GM13976 (cell line): ENCODE results near the gene BCL11B.

ENCODE experiments used
- DNase-seq: peaks from one replicate; pipeline ENCODE4 v3.0.0; 2012; ENCODE audit warnings: low spot score
- in situ Hi-C: fragments of 300-500 bp; cut with MboI; formaldehyde crosslinking; loops from one replicate; pipeline ENCODE4 v1.12.0; 2022; ENCODE audit warnings: low sequenced_read_pairs, mixed read lengths, inconsistent platforms; ENCODE audit not compliant: unreplicated experiment
- TF ChIP-seq, protein P1 (sequence below): IDR thresholded peaks from 2 replicates; pipeline ENCODE4 v1.5.1; 2012; ENCODE audit warnings: borderline replicate concordance, mild to moderate bottlenecking; ENCODE audit not compliant: insufficient read depth; ENCODE audit errors: extremely low read depth, missing control alignments, control extremely low read depth

The BCL11B gene

DNA sequence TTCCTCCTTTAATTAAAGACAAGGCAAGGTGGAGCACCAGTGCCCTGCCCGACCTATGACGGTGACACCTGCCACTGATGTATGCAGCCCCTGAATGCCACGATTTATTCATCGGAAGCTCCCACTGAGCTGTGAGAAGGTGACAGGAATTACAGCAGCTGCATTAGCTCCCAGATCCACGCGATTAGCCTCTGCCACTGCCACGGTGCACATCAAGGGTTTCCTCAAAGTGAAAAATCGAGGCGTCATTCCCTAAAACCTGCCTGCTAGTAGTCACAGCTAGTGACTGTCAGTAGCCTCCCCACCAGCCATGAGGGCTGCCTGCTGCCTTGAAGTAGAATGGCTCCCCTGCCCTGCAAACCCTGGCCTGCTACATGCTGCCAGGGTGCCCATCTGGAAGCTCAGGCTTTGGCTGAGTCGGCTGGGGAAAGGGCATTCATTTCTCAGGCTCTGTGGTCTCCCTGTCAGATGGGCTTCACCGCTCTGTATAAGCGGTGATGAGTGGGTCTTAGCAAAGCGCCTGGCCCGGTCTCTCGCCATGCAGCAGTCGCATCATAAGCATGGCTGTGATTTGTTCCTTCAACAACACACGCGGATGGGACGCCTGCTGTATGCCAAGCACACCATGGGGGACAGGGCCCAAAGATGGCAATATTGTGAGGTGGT is 8.2 kb upstream of the BCL11B start:
- TF ChIP-seq, protein P1, sequence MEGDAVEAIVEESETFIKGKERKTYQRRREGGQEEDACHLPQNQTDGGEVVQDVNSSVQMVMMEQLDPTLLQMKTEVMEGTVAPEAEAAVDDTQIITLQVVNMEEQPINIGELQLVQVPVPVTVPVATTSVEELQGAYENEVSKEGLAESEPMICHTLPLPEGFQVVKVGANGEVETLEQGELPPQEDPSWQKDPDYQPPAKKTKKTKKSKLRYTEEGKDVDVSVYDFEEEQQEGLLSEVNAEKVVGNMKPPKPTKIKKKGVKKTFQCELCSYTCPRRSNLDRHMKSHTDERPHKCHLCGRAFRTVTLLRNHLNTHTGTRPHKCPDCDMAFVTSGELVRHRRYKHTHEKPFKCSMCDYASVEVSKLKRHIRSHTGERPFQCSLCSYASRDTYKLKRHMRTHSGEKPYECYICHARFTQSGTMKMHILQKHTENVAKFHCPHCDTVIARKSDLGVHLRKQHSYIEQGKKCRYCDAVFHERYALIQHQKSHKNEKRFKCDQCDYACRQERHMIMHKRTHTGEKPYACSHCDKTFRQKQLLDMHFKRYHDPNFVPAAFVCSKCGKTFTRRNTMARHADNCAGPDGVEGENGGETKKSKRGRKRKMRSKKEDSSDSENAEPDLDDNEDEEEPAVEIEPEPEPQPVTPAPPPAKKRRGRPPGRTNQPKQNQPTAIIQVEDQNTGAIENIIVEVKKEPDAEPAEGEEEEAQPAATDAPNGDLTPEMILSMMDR: no peak
- in situ Hi-C loops: no loop called here
- no peak for DNase-seq

DNA sequence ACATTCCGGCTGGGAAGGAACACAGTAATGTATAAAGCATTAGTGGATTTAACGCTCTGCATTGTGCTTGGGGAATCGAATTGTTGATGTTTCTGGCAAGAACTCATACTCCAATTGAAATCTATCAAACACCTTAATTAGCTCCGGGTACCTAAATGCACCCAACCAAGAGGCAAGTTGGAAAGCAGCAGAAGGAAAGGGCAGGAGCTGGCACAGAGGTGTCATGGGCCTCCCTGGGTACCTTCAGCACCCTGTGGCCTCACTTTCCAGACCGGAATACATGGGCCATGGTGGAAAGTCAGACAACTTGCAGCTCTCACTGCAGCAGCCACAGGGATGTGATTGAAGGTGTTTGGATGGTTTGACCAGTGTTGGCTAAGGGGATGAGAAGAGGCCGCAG is 6.8 kb upstream of the BCL11B start:
- in situ Hi-C loops: no loop called here
- TF ChIP-seq, protein P1: no peak
- DNase-seq: no peak

DNA sequence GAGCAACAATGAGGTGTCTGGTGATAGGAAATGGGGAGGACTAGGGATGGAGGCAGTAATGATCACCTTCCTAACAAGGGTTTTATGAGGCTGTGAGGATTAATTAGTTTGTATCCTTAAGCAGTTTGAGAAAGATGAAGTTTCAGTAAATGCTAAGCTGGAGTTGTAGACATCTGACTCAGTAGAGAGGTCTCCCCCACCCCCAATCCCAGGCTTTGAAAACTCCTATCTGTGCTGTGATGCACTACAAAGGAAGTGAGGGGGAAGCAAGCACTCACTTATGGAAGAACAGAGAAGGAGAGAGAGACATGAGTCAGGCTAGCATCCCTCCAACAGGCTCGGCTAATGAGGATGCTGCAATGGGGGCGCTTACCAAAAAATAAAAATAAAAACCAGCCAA is 5.5 kb upstream of the BCL11B start:
- in situ Hi-C loops: no loop called here
- TF ChIP-seq, protein P1: no peak
- DNase-seq: no peak

DNA sequence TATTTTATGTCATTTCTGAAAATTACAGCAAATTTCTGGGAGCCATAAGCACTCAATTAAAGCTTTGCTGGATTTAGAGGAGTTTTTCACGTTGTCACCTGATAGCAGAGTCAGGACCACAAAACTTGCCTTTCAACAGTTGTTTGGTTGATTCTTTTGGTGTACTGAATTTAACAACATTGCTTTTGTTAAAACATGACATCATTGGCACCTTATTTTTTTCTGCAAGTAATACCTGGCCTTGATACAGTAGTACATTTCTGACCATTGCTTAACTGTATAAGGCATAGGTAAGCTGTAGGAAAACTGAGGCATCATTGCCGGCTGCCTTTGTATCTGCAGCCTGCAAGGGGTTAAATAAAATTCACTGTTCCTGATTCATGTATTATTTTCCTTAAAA is 4.5 kb upstream of the BCL11B start:
- TF ChIP-seq, protein P1: no peak
- no peak for DNase-seq
- in situ Hi-C loops: no loop called here

DNA sequence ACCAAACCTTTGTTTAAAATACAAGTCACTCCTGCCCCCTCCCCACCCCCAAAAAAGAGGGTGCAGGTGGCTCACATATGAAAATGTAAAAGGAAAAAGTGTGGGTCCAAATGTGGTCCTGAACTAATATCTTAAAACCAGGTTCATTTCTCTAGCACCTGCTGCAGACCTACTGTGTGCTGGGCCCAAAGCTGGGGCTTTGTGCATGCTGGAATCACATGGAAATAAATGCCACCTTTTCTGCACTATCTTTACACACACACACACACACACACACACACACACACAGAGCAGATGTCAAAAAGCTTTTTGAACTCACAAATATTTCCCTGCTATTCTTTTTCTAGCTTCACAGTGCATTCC is 3.2 kb upstream of the BCL11B start:
- DNase-seq: no peak
- in situ Hi-C loops: no loop called here
- TF ChIP-seq, protein P1: no peak

DNA sequence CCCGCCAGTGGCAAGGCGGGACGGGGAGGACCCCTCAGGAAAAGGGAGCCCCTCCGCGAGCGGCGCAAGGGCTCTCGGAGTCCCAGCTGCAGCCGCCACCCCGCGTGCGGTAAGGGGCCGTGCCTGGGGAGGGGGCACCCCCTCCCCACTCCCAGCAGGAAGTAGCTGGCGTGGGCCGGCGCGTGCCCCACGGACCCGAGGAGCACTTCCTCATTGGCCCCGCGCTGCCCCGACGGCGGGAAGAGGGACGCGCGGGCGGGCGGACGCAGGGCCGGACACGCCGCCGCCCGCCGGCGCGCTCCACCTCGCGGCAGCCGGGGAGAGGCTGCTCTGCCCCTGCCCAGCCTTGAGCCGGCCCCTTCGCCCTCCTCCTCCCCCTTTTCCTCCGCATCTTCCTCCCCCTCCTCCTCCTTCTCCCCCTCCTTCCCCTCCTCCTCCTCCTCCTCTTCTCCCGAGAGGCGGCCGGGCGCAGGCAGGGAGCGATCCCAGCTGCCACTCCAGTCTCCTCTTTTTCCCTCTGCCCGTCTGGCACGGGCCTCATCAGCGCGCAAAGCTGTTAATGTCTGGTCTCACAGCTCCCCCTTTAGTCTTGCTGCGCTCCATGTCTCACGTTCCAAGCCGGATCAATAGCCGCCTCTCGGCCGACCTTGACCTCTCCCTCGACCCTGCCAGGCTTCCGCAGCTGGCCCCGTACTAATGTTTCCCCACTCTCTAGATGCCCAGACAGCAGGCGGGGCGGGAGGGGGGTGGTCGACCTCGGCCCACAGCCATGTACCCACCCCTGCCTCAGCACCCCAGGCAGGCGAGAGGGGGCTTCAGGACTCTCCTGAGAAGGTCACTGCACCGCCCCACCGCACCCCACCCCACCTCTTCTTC is 2.6 kb upstream of the BCL11B start:
- in situ Hi-C loops: no loop called here
- TF ChIP-seq, protein P1: peak; percentile 26

More for the DNA sequence above, 2.6 kb upstream of the BCL11B start:
- DNase-seq: peak; percentile 66
